Chondrocyte (in vitro differentiated cells): ENCODE measurements around the gene DHCR24. TPM values are rescaled to one million over a fixed set of nuclear protein-coding genes. Genes with fewer than 3 reads are reported as not detected.

ENCODE experiments used
- DNase-seq: peaks from one replicate; pipeline ENCODE4 v3.0.0; 2021; ENCODE audit warnings: mixed read lengths, low spot score
- H3K27ac Mint-ChIP-seq: one replicate; pipeline ENCODE4 v1.8.0; 2021; ENCODE audit warnings: mild to moderate bottlenecking, moderate library complexity, mixed read lengths; ENCODE audit not compliant: unreplicated experiment
- H3K27me3 Mint-ChIP-seq: 2 replicates; pipeline ENCODE4 v1.8.0; 2021; ENCODE audit warnings: low read depth, mixed read lengths
- H3K36me3 Mint-ChIP-seq: 2 replicates; pipeline ENCODE4 v1.8.0; 2021; ENCODE audit warnings: low read depth, mixed read lengths
- H3K4me1 Mint-ChIP-seq: 2 replicates; pipeline ENCODE4 v1.8.0; 2021; ENCODE audit warnings: low read depth, mild to moderate bottlenecking, mixed read lengths
- H3K4me3 Mint-ChIP-seq: one replicate; pipeline ENCODE4 v1.8.0; 2021; ENCODE audit warnings: mild to moderate bottlenecking, moderate library complexity, mixed read lengths; ENCODE audit not compliant: unreplicated experiment
- H3K9me3 Mint-ChIP-seq: 2 replicates; pipeline ENCODE4 v1.8.0; 2021; ENCODE audit warnings: low read depth, mixed read lengths
- total RNA-seq: library from RNA; stranded (reverse); gene quantifications from 3 replicates; pipeline ENCODE4 v1.2.1, GENCODE V29; 2021
- TF ChIP-seq, protein P1 (sequence below): fragments of 200-600 bp; sonication (generic); IDR thresholded peaks from 2 replicates; pipeline ENCODE4 v1.5.0; 2021; ENCODE audit warnings: antibody characterized with exemption, mild to moderate bottlenecking, moderate library complexity

The DHCR24 gene
- total RNA-seq, 1 donor from 2014 or later, result 129 TPM

DNA sequence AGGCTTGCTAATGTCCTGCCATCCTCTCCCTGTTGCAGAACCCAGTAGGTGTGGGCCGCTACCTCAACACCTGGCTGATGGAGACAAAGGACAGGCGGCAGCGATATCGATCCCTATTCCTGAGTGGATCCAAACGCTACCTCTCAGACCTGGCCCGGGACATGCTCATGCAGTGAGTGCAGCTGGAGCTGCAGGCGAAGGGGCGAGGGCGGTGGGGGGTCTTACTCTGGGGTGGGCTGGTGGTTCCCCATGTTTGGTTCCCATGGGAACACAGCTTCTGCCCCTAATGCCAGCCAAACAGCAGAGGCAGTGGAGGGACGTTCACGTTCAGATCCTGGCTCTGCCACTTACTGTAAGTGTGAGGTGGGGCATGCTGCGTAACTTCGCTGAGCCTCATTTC, 70.0 kb downstream of the DHCR24 start:
- Mint-ChIP-seq H3K4me3 (no peak overlapping the region), H3K36me3 (peaks cover 2% of the 10 kb centered on the region), H3K9me3 (peaks cover 6% of the 10 kb centered on the region), H3K27ac (no peak overlapping the region), H3K27me3 (peaks cover 20% of the 10 kb centered on the region), H3K4me1 (no peaks in the 10 kb centered on the region)
- peak; percentile 88 for DNase-seq
- TF ChIP-seq, protein P1, sequence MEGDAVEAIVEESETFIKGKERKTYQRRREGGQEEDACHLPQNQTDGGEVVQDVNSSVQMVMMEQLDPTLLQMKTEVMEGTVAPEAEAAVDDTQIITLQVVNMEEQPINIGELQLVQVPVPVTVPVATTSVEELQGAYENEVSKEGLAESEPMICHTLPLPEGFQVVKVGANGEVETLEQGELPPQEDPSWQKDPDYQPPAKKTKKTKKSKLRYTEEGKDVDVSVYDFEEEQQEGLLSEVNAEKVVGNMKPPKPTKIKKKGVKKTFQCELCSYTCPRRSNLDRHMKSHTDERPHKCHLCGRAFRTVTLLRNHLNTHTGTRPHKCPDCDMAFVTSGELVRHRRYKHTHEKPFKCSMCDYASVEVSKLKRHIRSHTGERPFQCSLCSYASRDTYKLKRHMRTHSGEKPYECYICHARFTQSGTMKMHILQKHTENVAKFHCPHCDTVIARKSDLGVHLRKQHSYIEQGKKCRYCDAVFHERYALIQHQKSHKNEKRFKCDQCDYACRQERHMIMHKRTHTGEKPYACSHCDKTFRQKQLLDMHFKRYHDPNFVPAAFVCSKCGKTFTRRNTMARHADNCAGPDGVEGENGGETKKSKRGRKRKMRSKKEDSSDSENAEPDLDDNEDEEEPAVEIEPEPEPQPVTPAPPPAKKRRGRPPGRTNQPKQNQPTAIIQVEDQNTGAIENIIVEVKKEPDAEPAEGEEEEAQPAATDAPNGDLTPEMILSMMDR, result no peak

DNA sequence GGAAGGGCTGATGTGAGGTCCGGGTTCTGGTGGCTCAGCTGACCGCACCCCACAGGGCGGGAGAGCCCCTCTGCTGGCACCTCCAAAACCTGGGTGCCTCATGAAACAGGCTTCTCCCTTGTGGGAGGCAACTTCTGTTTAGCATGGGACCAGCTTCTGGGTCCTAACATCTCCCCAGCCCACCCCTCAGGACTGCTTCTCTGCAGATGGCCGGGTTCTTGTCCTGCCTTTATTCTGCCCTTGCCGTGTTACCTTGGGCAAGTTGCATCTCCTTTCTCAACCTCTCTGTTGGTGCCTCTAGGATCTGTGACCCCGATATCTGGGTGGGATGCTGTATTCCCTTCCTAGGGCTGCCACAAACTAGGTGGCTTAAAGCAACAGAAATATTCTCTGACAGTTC, 70.9 kb downstream of the DHCR24 start:
- TF ChIP-seq, protein P1, result no peak
- Mint-ChIP-seq H3K4me3 (no peak overlapping the region), H3K4me1 (no peaks in the 10 kb centered on the region), H3K27ac (no peak overlapping the region), H3K27me3 (peaks cover 15% of the 10 kb centered on the region), H3K36me3 (peaks cover 1% of the 10 kb centered on the region), H3K9me3 (peaks cover 2% of the 10 kb centered on the region)
- peak; percentile 37 for DNase-seq

DNA sequence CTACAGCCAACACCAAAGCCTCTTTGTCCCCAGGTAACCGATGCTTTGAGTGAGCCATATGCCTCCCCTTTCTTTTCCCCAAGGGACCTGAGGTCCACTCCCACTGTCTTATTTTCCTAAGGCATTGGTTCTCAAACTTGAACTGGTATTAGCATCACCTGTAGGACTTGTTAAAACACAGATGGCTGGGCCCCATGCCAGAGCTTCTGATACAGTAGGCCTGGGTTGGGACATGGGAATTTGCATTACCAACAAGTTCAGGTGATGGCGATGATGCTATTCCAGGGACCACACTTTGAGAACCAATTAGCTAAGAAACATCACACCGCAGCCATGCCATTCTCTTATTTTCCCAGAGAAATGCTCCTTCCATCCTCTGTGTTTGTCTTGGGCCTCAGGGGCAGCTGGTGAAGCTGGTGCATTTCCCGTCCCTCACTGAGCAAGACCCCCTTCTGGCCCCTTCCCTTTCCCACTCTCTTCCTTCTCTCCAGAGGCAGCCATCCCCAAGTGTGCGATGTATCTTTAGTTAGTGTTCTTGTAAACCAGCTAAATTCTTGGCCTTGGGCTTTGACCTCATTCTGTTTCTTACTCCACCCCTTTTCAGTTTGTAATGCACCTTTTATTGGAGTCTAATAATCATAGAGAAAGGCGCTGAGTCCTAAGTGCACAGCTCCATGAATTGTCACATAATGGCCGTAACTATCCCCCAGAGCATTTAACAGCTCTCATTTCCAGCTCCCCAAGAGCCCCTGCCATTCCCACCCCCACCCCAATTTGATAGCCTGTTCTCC, 71.7 kb downstream of the DHCR24 start:
- Mint-ChIP-seq H3K27ac (no peak overlapping the region), H3K9me3 (no peaks in the 10 kb centered on the region), H3K4me1 (no peaks in the 10 kb centered on the region), H3K36me3 (no peaks in the 10 kb centered on the region), H3K4me3 (no peak overlapping the region), H3K27me3 (peaks cover 8% of the 10 kb centered on the region)
- TF ChIP-seq, protein P1, result no peak
- peak; percentile 39 for DNase-seq

DNA sequence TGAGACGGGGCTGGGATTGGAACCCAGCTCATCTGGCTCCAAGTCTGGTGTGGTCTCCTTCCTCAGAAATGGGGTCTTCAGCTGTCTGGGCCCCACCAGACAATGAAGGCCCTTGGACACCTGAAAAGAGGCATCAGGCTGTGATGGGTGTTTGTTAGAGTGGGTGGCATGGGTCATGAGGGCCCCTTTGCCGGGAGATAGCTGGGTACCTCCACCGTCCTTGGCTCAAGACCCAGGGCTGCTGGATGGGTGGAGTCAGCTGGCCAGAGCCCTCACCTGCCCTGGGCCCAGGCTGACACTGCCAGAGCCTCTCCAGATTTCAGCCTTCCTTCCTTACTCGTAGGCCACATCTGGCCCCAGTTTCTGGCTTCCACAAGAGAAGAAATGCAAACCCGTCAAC, 72.4 kb downstream of the DHCR24 start:
- H3K9me3 Mint-ChIP-seq, result no peaks in the 10 kb centered on the region
- H3K4me3 Mint-ChIP-seq, result no peak overlapping the region
- TF ChIP-seq, protein P1, result no peak
- H3K4me1 Mint-ChIP-seq, result no peaks in the 10 kb centered on the region
- peaks cover 4% of the 10 kb centered on the region for H3K27me3 Mint-ChIP-seq
- DNase-seq, result peak; percentile 62
- no peak overlapping the region for H3K27ac Mint-ChIP-seq
- H3K36me3 Mint-ChIP-seq, result no peaks in the 10 kb centered on the region

DNA sequence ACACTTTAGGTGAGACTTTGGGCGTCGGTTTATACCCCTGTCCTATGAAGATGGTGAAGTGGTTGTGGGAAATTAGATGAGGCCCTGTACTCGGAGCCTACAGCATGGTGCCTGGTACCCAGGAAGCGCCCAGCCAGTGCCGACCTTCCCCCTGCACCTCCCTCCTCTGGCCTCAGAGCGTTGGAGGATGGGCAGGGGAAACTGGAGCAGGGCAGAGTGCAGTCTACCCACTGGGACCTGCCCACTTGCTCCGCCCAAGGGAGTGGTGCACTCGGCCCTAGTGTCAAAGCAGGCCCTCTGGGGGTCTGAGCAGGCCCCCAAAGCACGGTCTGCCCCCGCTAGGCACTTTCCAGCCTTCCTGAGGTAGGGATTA, 72.9 kb downstream of the DHCR24 start:
- peak; percentile 53 for DNase-seq
- Mint-ChIP-seq H3K27ac (no peak overlapping the region), H3K4me1 (no peaks in the 10 kb centered on the region), H3K9me3 (no peaks in the 10 kb centered on the region), H3K36me3 (no peaks in the 10 kb centered on the region), H3K27me3 (peaks cover 4% of the 10 kb centered on the region), H3K4me3 (no peak overlapping the region)
- TF ChIP-seq, protein P1, result no peak
